Measurements from ENCODE around the gene OPRD1. TPM values are rescaled to one million over a fixed set of nuclear protein-coding genes. Genes with fewer than 3 reads are reported as not detected.

Gene OPRD1
- total RNA-seq, 4 donors from 2014 or later, result not detected

GRCh38 chr1:28893403-28894102, 81.6 kb downstream of the OPRD1 start:
- Histone ChIP-seq H3K27ac (no peak overlapping the region), H3K4me3 (no peak overlapping the region), H3K36me3 (peaks cover 0 to 24% (median 0%) of the 10 kb centered on the region in 3 donors), H3K4me1 (peaks cover 0 to 37% (median 6%) of the 10 kb centered on the region in 3 donors), H3K27me3 (no peaks in the 10 kb centered on the region), H3K9me3 (no peaks in the 10 kb centered on the region)
- DNase-seq, result no peak
- WGBS, 2 donors, result 74 to 100% methylated on average over 2 to 4 of the region's 8 CpGs
- intact Hi-C loops (cut with DNase I), result no loop called here
- TF ChIP-seq POLR2A (IDR thresholded peaks at IDR 0.05) (no peak), CTCF (IDR thresholded peaks at IDR 0.05) (peak in 1 of 6 experiments; percentile 23)

DNA sequence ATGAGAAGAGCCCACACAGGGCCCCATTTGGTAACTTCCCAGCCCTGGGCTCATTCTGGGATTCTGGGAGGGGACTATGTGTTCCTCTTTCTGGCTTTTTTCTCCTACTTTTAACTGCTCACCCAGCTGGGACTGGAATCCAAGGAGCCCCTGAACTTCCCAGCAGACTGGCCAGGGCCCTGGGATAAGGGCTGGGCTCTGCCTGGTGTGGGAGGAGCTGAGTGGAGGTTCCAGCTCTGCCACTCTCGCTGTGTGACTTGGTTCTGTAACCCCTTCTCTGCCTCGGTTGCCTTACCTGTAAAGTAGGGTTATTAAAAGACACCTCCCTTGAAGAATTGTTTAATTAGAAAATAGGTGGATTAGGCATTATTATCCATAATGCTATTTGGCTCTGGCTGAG, 82.8 kb downstream of the OPRD1 start:
- no peak overlapping the region for H3K27ac ChIP-seq

GRCh38 chr1:28895896-28896608, 84.1 kb downstream of the OPRD1 start:
- WGBS, 2 donors, result 64 to 94% methylated on average over 2 to 4 of the region's 4 CpGs
- no peak overlapping the region for H3K27ac ChIP-seq

More for the DNA sequence above, 82.8 kb downstream of the OPRD1 start:
- 71 to 80% methylated on average over 1 to 2 of the region's 2 CpGs for WGBS, 2 donors
- H3K9me3 ChIP-seq, result no peaks in the 10 kb centered on the region
- H3K4me1 ChIP-seq, result peaks cover 0 to 37% (median 7%) of the 10 kb centered on the region in 3 donors
- DNase-seq, result no peak
- H3K4me3 ChIP-seq, result no peak overlapping the region
- intact Hi-C loops (cut with DNase I), result no loop called here
- TF ChIP-seq CTCF (IDR thresholded peaks at IDR 0.05), result no peak
- no peak for TF ChIP-seq POLR2A (IDR thresholded peaks at IDR 0.05)
- no peaks in the 10 kb centered on the region for H3K27me3 ChIP-seq
- H3K36me3 ChIP-seq, result peaks cover 0 to 24% (median 0%) of the 10 kb centered on the region in 3 donors

DNA sequence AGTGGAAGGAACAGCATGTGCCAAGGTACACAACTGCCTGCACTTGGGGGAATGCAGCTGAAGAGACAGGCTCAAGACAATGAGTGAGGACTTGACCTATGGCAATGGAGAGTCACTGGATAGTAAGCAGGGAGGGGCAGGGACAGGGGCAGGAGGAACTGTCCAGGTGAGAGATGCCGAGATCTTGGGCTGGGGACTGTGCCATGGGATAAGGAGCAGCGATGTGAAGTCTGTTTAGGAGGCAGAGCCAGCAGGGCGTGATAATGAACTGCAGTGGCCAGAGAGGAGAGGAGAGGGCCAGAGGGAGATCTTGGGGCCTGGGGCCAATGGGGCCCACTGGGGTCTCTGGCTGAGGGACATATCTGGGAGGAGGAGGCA, 84.6 kb downstream of the OPRD1 start:
- Histone ChIP-seq H3K4me3 (no peak overlapping the region), H3K27ac (no peak overlapping the region), H3K27me3 (no peaks in the 10 kb centered on the region), H3K4me1 (peaks cover 0 to 37% (median 7%) of the 10 kb centered on the region in 3 donors), H3K36me3 (peaks cover 0 to 24% (median 0%) of the 10 kb centered on the region in 3 donors), H3K9me3 (no peaks in the 10 kb centered on the region)
- TF ChIP-seq POLR2A (IDR thresholded peaks at IDR 0.05) (no peak), CTCF (IDR thresholded peaks at IDR 0.05) (no peak)
- intact Hi-C loops (cut with DNase I), result no loop called here
- DNase-seq, result no peak
- 40 to 50% methylated on average over 3 of the region's 3 CpGs for WGBS, 2 donors

More at GRCh38 chr1:28895896-28896608, 84.1 kb downstream of the OPRD1 start:
- DNase-seq, result no peak
- no peak for TF ChIP-seq POLR2A (IDR thresholded peaks at IDR 0.05)
- H3K36me3 ChIP-seq, result peaks cover 0 to 24% (median 0%) of the 10 kb centered on the region in 3 donors
- no peaks in the 10 kb centered on the region for H3K27me3 ChIP-seq
- H3K9me3 ChIP-seq, result no peaks in the 10 kb centered on the region
- peaks cover 0 to 37% (median 7%) of the 10 kb centered on the region in 3 donors for H3K4me1 ChIP-seq
- H3K4me3 ChIP-seq, result no peak overlapping the region
- intact Hi-C loops (cut with DNase I), result no loop called here

GRCh38 chr1:28897789-28898188, 85.8 kb downstream of the OPRD1 start:
- no peak for TF ChIP-seq CTCF (IDR thresholded peaks at IDR 0.05)
- TF ChIP-seq POLR2A (IDR thresholded peaks at IDR 0.05), result no peak
- Histone ChIP-seq H3K9me3 (no peaks in the 10 kb centered on the region), H3K36me3 (peaks cover 0 to 24% (median 0%) of the 10 kb centered on the region in 3 donors), H3K4me1 (peaks cover 0 to 46% (median 7%) of the 10 kb centered on the region in 3 donors), H3K27ac (no peak overlapping the region), H3K27me3 (no peaks in the 10 kb centered on the region), H3K4me3 (no peak overlapping the region)
- no peak for DNase-seq
- WGBS, 2 donors, result 75 to 79% methylated on average over 4 of the region's 4 CpGs
- intact Hi-C loops (cut with DNase I), result no loop called here

Measured in esophagus squamous epithelium (tissue), 5 donors.